ENCODE data around the gene NDOR1.

GRCh38 chr9:137232101-137232500, 26.6 kb downstream of the NDOR1 start:
- no peak for TF ChIP-seq POLR2AphosphoS5 (IDR thresholded peaks at IDR 0.05; ENCODE audit: low read depth)
- no peak for TF ChIP-seq CTCF (IDR thresholded peaks at IDR 0.05; ENCODE audit: insufficient read depth, low read length)
- TF ChIP-seq GABPA (IDR thresholded peaks at IDR 0.05; ENCODE audit: low read depth), result no peak
- no peak for TF ChIP-seq SPI1 (IDR thresholded peaks at IDR 0.05; ENCODE audit: borderline replicate concordance, low read depth)
- TF ChIP-seq REST (IDR thresholded peaks at IDR 0.05; ENCODE audit: insufficient replicate concordance, low read depth), result no peak

Data from HL-60 (cell line).